ENCODE measurements around the gene FGFR1OP2.
"Not testable (repeated sequence)": the region's sequence is repeated elsewhere in the genome, so short reads cannot be mapped to it uniquely, and the experiment has no call there.

FGFR1OP2 gene

DNA sequence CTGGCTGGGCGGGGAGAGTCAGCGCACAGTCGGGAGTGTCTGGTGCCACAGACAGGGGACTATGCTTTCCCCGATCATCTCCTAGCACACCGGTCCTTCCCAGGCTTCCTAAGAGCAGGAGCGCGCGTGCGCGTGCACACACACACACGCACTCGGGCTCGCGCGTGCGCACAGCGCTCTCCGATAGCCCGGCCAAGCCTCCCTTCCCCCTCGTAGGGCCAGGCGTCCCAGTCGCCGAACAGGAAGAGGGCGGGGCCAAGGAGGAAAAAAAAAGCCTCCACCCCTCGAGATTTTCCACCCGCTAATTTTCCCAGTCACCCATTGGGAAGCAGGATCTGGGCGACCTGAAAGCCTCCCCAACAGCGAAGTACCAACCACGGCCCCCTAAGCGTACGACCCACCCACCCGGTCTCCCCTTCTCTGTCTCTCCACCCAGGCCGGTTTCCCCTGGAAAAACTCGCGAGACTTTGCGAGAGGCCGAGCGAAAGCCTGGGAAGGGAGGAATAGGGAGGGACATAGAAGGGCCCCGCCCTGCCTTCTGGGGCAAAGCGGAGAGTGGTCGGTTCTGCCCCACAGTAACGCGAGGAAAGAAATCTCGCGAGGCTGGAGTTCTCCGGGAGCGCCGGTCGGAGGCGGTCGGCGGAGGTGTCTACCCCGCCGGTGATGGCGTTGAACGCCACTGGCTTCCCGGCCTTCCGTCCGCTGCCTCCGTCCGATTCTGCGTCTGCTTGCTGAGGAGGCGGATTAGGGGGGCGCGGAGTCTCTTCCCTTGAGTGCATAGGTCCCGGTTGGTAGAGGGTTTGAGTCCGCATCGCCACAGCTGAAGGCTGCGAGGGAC is at the start of gene FGFR1OP2, which contains the start of gene INTS13:
Gene FGFR1OP2 (plus strand): TSS at position 608 of the 838 bp plus-strand sequence. CDS start 15,689 bp downstream, outside the sequence.
Gene INTS13 (minus strand): TSS at position 119 of the 838 bp plus-strand sequence. CDS start 1,178 bp downstream, outside the sequence.
- DNase-seq (ENCODE audit: low read depth in 2 of 2), result peak; percentile 96 to 98

DNA sequence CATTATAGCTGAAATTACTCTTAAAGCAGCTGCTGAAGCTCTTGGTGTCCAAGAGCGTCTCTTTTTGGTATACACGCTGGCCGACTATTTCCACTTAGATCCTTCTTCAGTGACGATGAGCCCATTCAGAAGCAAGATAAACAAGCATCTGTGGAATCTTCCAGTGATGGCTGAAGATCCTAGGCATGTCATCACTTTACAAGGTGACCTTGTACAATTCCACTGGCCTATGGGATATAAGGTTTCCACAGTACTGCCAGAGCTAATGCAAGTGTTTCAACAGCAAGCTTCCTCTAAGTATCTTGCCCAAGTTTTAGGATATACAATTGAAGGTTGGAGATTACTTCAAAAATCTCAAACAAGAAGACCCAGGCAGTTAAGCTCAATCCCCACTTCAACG is 47.5 kb upstream of the FGFR1OP2 start:
- DNase-seq (ENCODE audit: low read depth in 2 of 2), result no peak

DNA sequence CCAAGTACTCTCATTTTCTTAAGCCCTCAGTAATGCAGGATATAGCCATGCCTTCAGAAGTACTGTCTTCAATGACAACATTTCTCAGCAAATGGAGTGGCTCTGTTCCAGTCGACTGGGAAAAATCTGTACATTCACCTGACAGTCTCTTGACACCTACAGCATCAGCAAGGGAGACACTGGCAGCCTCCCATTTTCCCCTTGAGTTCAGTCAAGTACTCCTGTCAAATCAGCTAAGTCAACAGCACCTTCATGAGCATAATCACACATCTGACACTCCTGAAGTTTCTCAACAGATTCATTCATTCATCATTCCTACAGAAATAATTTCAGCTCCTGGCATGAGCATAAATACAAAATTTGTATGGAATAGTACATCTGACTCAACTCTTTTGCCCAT is 46.6 kb upstream of the FGFR1OP2 start:
- DNase-seq (ENCODE audit: low read depth in 2 of 2), result no peak

DNA sequence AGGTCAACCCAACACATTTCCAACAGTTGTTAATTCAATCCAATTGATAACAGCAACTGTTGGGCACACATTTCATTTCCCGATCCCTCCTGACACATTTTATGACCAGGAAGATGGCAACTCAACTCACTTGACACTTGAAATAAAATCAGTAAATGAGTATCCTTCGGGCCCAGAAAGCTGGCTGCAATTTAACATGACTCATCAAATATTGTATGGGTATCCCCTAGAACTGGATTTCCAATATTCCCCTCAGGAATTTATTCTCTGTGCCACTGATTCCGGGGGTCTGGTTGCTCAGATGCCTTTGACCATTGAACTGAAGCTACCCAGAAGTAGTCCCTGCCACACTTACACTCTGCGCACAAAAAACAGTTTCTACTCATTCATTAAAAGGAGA is 42.6 kb upstream of the FGFR1OP2 start:
- DNase-seq (ENCODE audit: low read depth in 2 of 2), result no peak

DNA sequence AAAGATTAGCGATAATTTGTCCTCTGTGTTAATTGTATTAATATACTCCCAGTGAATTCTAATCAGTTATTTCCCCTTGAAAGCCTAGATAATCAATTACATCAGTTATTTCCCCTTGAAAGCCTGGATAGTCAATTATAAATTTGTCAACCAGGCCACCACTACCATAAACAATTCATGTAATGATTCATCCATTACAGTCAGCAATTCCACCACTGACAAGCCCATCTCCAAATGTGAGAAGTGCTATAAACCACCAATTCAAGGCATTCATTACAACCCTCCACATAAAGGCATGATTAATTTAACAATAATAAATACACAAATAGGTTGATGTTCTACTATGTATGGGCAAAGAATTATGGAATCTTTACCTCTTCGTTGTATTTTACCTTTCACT is 41.4 kb upstream of the FGFR1OP2 start:
- DNase-seq (ENCODE audit: low read depth in 2 of 2), result no peak

DNA sequence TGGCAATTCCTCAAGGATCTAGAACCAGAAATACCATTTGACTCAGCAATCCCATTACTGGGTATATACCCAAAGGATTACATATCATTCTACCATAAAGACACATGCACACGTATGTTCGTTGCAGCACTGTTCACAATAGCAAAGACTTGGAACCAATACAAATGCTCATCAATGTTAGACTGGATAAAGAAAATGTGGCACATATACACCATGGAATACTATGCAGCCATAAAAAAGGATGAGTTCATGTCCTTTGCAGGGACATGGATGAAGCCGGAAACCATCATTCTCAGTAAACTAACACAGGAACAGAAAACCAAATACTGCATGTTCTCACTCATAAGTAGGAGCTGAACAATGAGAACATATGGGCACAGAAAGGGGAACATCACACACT is 34.9 kb upstream of the FGFR1OP2 start:
- DNase-seq (ENCODE audit: low read depth in 2 of 2), result not testable (repeated sequence)

DNA sequence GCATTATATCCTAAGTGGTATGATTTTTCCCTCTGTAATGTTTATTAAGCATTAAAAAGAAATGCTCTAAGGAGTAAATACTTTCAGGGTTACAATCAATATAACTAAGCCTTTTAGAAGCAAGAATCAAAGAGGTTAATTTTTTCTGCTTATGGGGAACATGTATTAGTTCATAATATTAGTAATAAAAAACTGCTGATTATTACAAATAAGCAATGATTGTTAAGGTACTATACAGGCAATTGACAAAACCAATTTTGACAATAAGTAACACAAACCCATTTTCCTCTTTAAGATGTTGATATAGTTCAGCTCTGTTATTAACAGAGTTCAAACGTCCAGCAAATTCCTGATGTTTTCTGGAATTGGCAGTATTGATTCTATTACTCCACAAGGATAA is 32.2 kb upstream of the FGFR1OP2 start:
- no peak for DNase-seq (ENCODE audit: low read depth in 2 of 2)

DNA sequence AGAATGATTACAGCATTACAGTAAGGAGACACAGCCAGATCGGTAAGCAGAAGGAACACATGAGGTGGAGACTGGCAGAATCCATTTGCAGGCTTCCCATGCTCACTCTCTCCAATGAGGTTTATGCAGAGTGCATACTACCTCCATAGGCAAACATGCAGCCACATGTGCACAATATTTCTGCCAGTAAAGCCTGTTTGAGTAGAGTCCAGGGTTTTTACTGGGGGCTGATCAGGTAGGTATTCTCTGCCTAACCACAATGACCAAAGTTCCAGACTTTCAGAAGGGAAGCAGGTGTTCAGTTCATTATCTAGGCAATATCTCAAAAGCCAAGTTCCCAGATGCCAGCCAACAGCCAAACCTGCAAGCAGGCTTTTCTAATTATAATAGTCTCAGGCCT is 31.6 kb upstream of the FGFR1OP2 start:
- no peak for DNase-seq (ENCODE audit: low read depth in 2 of 2)

DNA sequence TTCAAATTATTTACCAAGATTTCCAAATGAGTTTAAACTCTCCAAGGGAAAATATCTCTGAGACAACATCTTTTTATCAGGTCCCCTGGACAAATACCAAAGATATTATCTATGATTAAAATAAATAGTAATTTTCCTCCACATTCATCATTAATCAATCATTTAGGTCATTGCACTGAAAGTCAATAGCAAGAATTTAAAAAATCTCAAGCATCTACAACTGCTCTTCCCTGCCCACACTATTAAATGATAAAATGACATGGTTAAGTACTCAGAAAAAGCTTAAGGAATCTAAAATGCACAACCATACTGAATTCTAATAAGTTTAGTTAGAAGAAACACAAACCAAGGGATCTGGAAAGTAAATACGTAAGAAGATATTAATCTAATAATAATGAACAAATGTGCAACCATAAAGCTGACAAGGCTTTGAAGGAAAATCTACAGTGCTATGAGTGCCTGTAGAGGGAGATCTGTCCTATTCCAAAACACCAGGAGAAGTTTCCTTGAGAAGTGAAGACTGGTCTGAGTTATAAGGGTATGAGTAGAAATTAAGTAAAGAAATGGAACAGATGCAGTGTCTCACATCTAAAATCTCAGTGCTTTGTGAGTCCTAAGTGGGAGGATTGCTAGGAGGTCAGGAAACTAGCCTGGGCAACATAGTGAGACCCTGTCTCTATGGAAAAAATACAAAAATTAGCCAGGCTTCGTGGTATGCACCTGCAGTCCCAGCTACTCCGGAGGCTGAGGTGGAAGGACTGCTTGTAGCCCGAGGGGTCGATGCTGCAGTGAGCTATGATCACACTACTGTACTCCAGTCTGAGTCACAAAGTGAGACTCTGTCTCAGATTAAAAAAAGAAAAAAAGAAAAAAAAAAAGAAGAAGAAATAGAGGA is 19.7 kb upstream of the FGFR1OP2 start:
- DNase-seq (ENCODE audit: low read depth in 2 of 2), result no peak

DNA sequence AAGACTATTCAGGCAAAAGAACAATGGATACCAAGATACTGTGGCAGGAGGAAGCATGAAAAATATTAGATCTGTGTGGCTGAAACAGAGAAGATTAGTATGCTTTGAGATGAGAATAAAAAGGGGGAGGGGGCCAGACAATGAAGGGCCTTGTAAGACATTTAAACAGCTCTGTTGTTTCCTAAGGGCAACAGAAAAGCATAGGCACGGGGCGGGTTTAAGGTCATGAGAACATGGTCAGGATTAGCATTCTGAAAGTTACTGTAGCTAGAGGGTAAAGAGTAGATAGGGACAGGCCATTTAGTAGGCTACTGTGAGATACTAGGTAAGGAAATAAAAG is 19.1 kb upstream of the FGFR1OP2 start:
- DNase-seq (ENCODE audit: low read depth in 2 of 2), result no peak

DNA sequence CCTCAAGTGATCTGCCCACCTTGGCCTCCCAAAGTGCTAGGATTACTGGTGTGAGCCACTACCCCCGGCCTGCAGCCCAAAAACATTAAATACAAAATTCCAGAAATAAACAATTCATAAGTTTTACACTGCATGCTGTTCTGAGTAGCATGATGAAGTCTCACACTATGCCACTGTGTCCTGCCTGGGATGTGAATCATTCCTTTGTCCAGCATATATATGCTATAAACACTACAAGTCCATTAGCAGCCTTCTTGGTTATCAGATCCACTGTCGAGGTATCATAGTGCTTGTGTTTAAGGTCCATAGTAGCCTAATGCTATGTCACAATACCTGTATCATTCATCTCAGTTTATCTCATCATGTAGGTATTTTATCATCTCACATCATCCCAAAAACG is 16.4 kb upstream of the FGFR1OP2 start:
- DNase-seq (ENCODE audit: low read depth in 2 of 2), result no peak

DNA sequence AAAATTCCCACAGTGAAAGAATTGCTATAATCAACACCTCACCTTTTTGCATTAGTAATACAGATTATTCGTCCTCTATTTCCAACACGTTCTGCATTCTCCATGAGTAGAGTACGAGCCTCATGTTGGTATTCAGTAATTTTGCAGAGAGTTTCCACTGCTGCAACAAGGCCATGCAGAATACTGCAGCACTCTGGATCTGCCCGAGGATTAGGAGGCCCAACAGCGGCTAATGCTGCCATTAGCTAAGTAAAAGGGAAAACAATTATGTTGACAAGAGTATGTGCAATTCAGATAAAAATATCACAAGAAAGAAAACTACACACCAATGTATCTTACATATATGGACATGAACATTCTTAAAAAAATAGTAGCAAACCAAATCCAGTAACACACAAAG is 9.6 kb upstream of the FGFR1OP2 start:
- no peak for DNase-seq (ENCODE audit: low read depth in 2 of 2)

DNA sequence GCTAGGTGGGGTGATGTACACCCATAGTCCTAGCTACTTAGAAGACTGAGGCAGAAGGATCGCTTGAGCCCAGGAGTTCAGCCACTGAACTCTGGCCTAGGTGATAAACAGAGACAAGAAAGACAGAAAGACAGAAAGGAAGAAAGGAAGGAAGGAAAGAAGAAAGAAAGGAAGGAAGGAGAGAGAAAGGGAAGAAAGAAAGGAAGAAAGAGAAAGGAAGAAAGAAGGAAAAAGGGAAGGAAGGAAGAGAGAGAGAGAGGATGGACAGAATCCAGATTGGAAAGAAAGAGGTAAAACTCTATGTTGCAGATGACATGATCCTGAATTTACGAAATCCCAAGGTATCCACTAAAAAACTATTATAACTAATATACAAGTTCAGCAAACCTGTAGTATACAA is 8.7 kb upstream of the FGFR1OP2 start:
- DNase-seq (ENCODE audit: low read depth in 2 of 2), result no peak

DNA sequence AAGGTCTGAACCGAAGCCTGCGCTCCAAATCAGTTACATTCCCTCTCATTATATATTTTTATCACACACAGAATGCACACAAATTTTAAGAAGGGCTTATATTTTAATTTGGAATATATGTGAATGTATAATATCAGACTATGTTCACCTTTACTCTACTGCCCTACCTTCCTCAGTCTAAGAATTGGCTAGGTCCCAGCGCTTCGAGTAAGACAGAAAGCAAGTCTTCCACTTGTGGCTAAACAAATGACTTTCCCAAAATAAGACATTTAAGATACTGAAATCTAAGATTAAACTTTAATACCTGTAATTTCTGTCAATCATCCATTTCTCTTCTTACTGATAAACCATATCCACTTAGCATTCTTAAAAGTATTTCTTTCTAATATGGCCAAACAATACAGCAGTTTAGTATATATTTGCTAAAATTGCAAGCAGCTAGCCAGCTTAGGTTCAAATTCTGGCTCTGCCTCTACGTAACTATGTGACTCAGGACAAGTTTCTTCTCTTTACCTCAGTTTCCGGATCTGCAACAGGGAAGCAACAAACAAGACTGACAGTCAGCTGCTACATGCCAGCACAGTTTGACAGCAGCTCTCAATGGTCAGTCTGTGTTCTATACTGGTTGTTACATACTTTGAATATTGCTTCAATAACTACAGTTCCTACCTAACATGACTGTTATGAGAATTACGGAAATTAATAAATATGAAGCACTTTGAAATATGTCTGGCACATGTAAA is 2.5 kb upstream of the FGFR1OP2 start:
- no peak for DNase-seq (ENCODE audit: low read depth in 2 of 2)

DNA sequence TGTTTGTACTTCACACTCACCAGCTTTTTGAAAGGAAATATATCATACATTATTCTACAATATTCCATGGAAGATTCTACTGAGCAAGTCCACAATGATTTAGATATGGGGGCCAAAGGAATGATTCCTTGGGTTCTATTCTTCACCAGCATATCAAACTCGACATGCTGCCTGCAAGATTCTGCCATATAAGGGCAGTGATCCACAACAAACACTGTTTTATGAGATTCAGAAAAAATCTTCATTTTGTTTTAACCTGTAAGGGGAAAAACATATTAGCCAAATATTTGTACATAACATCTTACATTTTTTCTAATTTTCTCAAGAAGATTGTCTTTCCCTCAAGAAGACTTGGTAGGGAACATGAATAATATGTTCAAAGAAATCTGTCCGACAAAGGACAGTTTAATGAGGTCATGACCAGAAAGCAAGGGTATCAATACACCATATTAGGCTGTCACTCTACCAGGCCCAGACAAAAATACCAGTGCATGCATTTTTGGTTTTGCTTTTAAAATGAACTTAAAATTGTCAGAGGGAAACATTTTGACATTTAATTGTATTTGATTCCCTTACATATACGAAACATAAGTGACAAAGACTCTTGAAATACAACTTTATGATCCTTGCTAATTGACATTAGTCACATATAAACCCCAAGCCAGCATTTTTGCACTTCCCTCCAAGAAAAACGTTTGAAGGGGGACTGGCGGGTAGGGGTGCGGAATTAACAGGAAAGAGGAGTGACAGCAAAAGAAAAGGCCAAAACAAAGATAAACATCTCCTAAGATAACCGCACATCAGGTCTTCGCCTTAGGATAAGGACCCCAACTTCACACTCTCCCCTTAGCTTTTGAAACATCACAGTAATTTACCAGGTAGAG is 1.5 kb upstream of the FGFR1OP2 start:
- no peak for DNase-seq (ENCODE audit: low read depth in 2 of 2)

DNA sequence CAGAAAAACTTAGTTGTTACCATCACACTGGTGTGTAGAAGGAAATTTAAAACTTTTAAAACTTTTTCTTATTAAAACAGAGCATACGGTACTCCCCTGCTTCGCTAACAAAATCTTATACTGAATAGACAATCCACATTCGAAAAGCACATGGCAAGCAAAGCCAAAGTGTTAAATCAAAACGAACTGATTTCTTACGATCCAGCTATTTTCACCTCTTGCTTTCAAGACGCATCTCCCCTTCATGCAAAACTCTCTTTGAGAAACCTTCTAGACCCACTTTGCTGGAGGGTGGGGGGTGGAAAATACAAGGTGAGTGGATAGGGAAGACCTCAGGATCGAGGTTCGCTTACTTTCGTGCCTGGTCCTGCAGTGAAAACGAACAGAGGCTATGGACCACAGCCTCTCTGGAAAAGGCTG is 817 bp upstream of the FGFR1OP2 start:
- no peak for DNase-seq (ENCODE audit: low read depth in 2 of 2)

DNA sequence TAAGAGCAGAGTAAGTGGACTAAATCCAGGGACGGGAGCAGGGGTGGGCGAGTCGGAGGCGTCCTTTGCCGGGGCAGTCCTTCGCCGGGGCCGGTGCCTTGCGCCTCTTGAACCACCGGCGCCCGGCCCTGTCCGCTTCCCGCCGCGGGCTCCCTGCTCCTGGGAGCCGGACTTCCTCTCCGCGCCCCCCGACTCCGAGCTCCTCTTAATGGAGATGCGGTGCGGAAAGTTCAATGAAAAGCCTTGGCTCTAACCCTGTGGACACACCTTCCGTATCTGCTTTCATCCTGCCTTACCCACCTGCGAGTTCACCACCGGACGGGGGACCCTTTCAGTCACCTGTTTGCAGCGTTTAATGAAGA is 412 bp downstream of the FGFR1OP2 start:
- no peak for DNase-seq (ENCODE audit: low read depth in 2 of 2)

DNA sequence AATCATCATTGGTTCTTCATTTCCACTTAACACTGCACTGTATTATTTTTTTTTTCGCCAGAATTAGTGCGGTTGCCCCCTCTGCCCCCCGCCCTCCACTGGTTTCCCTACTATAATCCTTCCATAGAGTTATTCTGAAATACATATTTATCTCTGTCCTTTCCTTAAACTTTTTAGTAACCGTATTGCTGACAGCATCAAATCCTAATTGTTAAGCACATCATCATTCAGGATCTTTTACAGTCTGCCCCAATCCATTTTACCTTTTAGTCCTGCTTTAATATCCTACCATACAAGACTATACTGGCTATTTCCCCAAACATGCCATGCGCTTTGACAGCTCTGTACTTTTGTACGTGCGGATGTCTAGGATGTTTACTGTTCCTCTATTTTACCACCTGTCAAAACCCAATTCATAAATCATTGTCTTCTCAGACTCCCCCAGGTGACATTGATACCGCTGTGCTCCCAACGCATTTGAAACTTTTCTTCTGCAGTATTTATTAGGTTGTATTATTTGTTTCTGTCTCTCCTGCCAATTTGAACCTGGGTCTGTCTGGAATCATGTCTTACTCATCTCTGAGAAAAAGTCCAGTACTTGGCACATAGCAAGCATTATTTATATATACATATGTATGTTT is 1.0 kb downstream of the FGFR1OP2 start:
- no peak for DNase-seq (ENCODE audit: low read depth in 2 of 2)

DNA sequence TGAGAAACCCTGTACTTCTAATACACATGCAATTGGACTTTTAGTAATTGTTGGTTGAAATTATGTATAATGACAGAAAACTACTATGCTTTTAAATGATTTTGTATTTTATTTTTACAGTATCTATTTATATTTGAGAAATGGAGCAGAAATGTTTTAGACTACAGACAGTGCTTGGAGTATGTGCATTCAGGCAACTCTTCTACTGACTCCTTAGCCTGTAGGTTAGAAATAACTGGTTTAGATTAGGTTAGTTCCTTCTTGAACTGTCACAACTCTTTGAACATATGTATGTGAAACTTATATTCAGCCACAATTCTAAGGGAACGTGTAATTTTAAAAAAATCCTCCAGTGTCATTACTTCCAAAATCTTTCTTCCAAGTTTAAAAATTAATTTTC is 1.7 kb downstream of the FGFR1OP2 start:
- no peak for DNase-seq (ENCODE audit: low read depth in 2 of 2)

DNA sequence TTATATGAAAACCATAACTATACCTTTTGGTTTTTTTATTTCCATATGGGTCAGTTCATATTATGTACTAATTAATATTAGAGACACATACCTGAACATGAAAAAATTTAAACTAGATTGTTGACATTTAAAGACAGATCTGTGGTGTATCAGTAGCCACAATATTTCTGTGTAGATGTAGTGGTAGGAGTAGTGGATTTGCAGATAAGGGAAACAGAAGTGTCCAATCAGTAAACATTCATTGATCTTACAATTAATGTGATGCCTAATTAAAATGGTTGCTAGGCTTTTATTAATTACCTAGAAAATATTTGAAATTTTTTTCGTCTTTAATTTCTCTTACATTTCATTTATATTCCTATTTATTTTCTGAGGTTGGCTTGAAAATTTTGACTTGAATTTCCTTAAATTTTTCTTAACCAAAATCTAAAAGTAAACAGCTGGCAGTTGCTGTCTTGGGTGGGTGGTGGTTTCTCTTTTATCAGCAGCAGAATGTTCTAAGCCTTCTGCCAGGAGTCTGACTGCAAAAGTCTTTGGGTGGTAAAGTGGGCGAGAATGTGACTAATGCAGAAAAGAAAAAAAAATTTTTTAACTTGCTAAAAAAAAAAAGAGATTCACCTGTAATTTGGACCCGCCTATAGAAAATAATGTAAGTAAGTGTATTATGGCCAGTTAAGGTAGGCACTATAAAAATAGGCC is 2.4 kb downstream of the FGFR1OP2 start:
- DNase-seq (ENCODE audit: low read depth in 2 of 2), result no peak
